Body of pancreas (tissue), 4 donors: ENCODE measurements around the gene C5orf24. TPM values are rescaled to one million over a fixed set of nuclear protein-coding genes. Genes with fewer than 3 reads are reported as not detected.

Source experiments
- ATAC-seq: fragments of 150-250 bp; one replicate; pipeline ENCODE4 v1.9.1; 2016
- DNase-seq, 4 donors: peaks; one replicate each; pipeline ENCODE4 v3.0.0-alpha.2; 2019
- H3K27ac ChIP-seq, 4 donors: fragments of 200-600 bp; sonication (generic); 1 replicate in 3 of 4; 2 replicates in 1 of 4; pipeline versions ENCODE4 v1.5.1 to v1.6.1; 2016 to 2019; ENCODE audit warnings: mild to moderate bottlenecking in 1 of 4, mixed read lengths in 1 of 4, moderate library complexity in 1 of 4
- H3K27me3 ChIP-seq, 2 donors: fragments of 200-600 bp; sonication (generic); one replicate each; pipeline ENCODE4 v1.6.0; 2016; ENCODE audit warnings: mild to moderate bottlenecking in 1 of 2
- H3K36me3 ChIP-seq, 2 donors: fragments of 200-600 bp; sonication (generic); replicated peaks in 1 of 2; 2 replicates each; pipeline ENCODE4 v1.5.1; 2016; ENCODE audit warnings: low read depth in 2 of 2; ENCODE audit not compliant: insufficient read depth in 1 of 2
- H3K4me1 ChIP-seq: fragments of 200-600 bp; sonication (generic); one replicate; pipeline ENCODE4 v1.6.0; 2016
- H3K4me3 ChIP-seq, 2 donors: fragments of 200-600 bp; sonication (generic); 1 replicate in 1 of 2; 2 replicates in 1 of 2; pipeline ENCODE4 v1.5.1; 2016 to 2019
- H3K9me3 ChIP-seq, 3 donors: fragments of 200-600 bp; sonication (generic); 1 replicate in 2 of 3; 2 replicates in 1 of 3; pipeline ENCODE4 v1.5.1; 2016
- CTCF ChIP-seq, 7 experiments: fragments of 450-650 bp in 4 of 7; fragments of 200-600 bp in 3 of 7; sonication (generic) in 3 of 7; IDR thresholded peaks; one replicate each; pipeline ENCODE4 v1.5.1; 2016 to 2019; ENCODE audit warnings: antibody characterized with exemption in 7 of 7
- POLR2A ChIP-seq, 3 donors: fragments of 450-650 bp; IDR thresholded peaks; one replicate each; pipeline ENCODE4 v1.6.1; 2016; ENCODE audit warnings: antibody characterized with exemption in 3 of 3, mild to moderate bottlenecking in 2 of 3
- WGBS, 2 donors: methylation state at CpG; one replicate each; pipeline ENCODE4 v1.1.5; 2017; 5-methylcytosine and 5-hydroxymethylcytosine counted together
- intact Hi-C: fragments of 100-400 bp; cut with DNase I; formaldehyde crosslinking; loops from one replicate; pipeline ENCODE4 v1.15.1; 2023
- total RNA-seq, 2 donors: library from RNA; depleted of rRNA; stranded (reverse); fragments of >200 nt; gene quantifications; one replicate each; pipeline ENCODE4 v1.1.0, GENCODE V29; 2016

The C5orf24 gene
- total RNA-seq, 2 donors from 2014 or later: 15.3 to 20.1 TPM

- no peaks in the 10 kb centered on the region for H3K9me3 ChIP-seq
- intact Hi-C loops: no loop called here
- no peaks in the 10 kb centered on the region for H3K27me3 ChIP-seq
- no peak overlapping the region for H3K27ac ChIP-seq
- no peaks in the 10 kb centered on the region for H3K4me1 ChIP-seq
- H3K36me3 ChIP-seq: peaks cover 0 to 9% of the 10 kb centered on the region in 2 donors
- WGBS, 2 donors: 88% methylated on average over 3 of the region's 3 CpGs
- ATAC-seq: no peak
- DNase-seq: no peak
- H3K4me3 ChIP-seq: no peak overlapping the region
- TF ChIP-seq CTCF (IDR thresholded peaks at IDR 0.05) (no peak), POLR2A (IDR thresholded peaks at IDR 0.05) (no peak)
These were observed 46.5 kb downstream of the C5orf24 start for GRCh38 chr5:134892282-134892681.

DNA sequence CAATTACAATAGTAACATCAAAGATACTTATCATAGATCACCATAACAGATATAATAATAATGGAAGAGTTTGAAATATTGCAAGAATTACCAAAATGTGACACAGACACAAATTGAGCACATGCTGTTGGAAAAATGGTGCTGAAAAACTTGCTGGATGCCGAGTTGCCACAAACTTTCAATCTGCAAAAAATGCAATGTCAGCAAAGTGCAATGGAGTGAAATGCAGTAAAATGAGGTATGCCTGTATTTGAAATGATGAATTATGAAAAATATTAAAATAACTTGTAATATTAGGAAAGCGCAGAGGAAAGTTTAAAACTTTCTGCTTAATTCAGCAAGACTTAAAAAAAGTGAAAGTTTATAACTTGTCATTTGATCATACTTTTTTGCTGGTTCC, 47.2 kb downstream of the C5orf24 start:
- DNase-seq (no peak), ATAC-seq (no peak)
- Histone ChIP-seq H3K27me3 (no peaks in the 10 kb centered on the region), H3K36me3 (peaks cover 0 to 11% of the 10 kb centered on the region in 2 donors), H3K9me3 (no peaks in the 10 kb centered on the region), H3K4me1 (no peaks in the 10 kb centered on the region), H3K27ac (no peak overlapping the region), H3K4me3 (no peak overlapping the region)
- intact Hi-C loops: no loop called here
- 88 to 95% methylated on average over 2 of the region's 2 CpGs for WGBS, 2 donors
- no peak for TF ChIP-seq POLR2A (IDR thresholded peaks at IDR 0.05)
- TF ChIP-seq CTCF (IDR thresholded peaks at IDR 0.05): no peak

DNA sequence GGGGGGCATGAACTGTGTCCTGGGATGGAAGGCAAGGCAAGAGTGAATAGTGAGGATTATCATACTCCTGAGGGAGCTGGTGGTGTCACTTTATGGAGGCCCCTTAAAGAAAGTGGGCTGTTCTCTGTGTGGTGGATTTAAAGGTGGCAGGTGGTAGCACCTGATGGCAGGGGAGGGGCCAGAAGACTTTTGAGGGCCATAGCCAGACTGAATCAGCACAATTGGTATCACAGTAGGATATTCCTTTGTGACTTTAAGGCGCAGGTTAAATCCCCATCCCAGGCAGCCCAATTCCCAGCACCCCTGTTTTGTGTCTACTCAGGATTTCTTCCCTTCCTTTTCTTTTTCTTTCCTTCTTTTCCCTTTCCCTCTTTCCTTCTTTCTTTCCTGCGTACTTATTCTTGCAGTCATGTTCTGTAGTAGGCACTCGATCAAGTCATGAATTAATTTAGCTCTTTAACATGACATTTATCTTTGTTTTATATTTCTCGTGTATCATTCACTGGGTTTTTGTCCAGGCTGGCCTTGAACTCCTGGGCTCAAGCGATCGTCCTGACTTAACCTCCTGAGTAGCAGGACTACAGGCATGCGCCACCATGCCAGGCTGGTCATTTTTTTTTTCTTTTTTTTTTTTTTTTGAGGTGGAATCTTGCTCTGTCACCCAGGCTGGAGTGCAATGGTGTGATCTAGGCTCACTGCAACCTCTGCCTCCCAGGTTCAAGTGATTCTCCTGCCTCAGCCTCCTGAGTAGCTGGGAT, 48.2 kb downstream of the C5orf24 start:
- no peak for ATAC-seq
- no peaks in the 10 kb centered on the region for H3K27me3 ChIP-seq
- WGBS, 2 donors: 82 to 83% methylated on average over 7 of the region's 7 CpGs
- no peak for DNase-seq
- H3K36me3 ChIP-seq: peaks cover 0 to 11% of the 10 kb centered on the region in 2 donors
- no peak overlapping the region for H3K27ac ChIP-seq
- H3K4me1 ChIP-seq: no peaks in the 10 kb centered on the region
- TF ChIP-seq POLR2A (IDR thresholded peaks at IDR 0.05) (no peak), CTCF (IDR thresholded peaks at IDR 0.05) (no peak)
- no peak overlapping the region for H3K4me3 ChIP-seq
- intact Hi-C loops: no loop called here
- no peaks in the 10 kb centered on the region for H3K9me3 ChIP-seq

DNA sequence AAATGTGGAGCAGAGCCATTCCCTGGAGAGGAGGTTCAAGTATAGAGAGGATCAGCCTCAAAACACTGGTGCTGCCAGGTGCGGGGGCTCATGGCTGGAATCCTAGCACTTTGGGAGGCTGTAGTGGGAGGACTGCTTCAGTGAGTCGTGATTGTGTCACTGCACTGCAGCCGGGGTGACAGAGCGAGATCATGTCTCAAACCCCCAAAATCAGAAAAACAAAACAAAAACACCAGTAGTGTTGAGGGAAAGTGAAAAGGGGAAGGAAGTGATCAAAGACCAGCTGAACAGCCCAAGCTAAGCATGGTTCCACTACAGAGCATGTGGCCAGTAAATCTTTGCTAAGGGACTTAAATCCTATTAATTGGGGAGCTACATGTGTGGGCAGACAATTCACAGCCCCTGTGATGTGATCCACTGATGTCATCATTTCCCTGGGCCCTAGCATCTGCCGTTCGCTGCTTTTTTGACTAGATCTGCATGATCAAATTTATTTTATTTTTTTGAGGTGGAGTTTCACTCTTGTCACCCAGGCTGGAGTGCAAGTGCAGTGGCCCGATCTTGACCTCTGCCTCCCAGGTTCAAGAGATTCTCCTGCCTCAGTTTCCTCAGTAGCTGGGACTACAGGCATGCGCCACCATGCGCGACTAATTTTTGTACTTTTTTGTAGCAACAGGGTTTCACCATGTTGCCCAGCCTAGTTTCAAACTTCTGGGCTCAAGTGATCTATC, 56.5 kb downstream of the C5orf24 start:
- DNase-seq (no peak), ATAC-seq (no peak)
- Histone ChIP-seq H3K9me3 (no peaks in the 10 kb centered on the region), H3K27me3 (no peaks in the 10 kb centered on the region), H3K4me3 (no peak overlapping the region), H3K27ac (no peak overlapping the region), H3K36me3 (peaks cover 0 to 3% of the 10 kb centered on the region in 2 donors), H3K4me1 (peaks cover 6% of the 10 kb centered on the region)
- 84 to 89% methylated on average over 10 of the region's 10 CpGs for WGBS, 2 donors
- intact Hi-C loops: loop anchor here (10.0 kb wide), 1 partner anchor 147 kb away; the partner anchor contains the start of gene DDX46
- no peak for TF ChIP-seq CTCF (IDR thresholded peaks at IDR 0.05)
